HTR-8/SVneo (cell line): ENCODE measurements around the gene MRPL34.
"Not testable (repeated sequence)": the region's sequence is repeated elsewhere in the genome, so short reads cannot be mapped to it uniquely, and the experiment has no call there.

Source experiments
- DNase-seq: peaks from one replicate; pipeline ENCODE4 v3.0.0; 2011; ENCODE audit warnings: low spot score, mixed read lengths; ENCODE audit not compliant: insufficient read length
- FAIRE-seq: peaks from 2 replicates; lab custom pipeline; 2011; peaks lifted over from hg19 to GRCh38; lab: Jason Lieb, UNC

The MRPL34 gene

DNA sequence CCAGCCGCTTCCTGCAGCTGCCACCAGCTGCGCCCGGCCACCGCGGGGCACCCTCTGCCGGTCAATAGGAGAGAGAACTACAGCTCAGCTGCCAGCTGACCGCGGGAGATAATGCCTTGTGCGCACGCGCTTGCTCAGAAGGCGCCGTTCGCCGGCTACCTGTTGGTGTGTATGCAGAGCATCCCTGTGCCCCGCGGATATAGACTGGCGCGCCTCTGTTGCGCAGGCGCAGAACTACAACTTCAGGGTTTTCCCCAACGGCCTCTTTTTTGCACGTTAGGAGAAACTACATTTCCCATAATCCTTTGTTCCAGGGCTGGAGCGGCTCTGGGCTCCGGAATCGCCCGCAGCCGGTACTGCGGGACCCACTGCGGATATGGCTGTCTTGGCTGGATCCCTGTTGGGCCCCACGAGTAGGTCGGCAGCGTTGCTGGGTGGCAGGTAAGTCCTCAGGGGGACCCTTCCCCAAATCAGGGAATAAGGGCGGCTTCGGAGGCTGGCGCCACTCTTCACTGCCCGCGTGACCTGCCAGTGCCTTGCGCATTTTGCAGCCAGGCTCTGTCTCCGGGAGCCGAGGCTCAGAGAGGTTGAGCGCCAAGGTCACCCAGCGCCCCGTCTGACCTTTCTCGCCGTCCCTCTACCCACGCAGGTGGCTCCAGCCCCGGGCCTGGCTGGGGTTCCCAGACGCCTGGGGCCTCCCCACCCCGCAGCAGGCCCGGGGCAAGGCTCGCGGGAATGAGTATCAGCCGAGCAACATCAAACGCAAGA lies at the start of gene MRPL34:
Gene MRPL34 (plus strand): TSS at position 356 of the 768 bp plus-strand sequence. CDS start 21 bp downstream, at position 377.
- DNase-seq (peak; percentile 97), FAIRE-seq (peak; percentile 98)

DNA sequence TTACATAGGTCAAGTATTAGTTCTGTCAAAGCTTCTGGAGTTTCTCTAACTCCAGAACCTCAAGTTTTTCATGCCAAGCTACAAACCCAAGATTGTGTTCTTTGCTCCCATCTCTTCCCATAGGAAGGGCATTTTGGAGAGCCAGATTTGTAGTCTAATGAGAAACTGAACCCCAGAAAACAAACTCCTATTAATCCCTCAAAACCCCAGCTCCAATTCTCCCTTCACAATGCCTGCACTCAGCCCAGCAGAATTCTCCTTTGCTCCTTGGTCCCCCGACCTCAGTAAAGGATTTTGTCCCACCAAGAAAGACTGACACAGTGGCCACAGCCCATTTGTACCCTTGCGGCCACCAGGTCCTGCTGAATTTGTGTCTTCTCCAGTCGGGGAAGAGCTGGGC lies 49.5 kb upstream of the MRPL34 start:
- FAIRE-seq (no peak), DNase-seq (no peak)

DNA sequence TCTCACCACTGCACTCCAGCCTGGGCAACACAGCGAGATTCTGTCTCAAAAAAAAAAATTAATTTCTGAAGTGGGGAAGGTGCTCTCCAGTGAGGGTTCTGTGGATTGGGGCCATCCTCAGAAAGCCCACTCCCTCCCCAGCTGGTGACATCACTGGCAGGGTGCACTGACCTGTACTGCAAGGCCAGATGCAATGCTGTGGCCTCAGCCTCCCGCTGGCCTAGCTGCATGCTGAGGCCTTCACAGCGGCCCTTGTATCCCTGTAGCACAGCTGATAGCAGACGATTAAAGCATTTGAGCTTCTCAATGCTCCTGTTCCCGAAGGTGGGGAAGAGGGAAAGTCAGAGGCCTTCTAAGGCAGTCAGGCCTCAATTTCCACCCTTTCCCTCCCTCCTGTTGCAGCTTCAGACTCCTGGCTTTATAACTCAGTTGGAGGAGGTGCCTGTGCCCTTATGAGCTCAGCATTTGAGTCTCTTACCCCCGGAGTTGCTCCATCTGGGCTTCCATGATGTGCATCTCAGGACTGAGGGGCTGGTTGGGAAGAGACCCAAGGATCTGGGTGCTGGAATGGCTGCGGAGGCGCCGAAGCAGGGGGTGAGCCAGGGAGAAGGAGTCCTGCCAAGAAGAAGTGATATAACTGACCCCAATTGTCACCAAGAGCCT lies 46.4 kb upstream of the MRPL34 start:
- FAIRE-seq: no peak

DNA sequence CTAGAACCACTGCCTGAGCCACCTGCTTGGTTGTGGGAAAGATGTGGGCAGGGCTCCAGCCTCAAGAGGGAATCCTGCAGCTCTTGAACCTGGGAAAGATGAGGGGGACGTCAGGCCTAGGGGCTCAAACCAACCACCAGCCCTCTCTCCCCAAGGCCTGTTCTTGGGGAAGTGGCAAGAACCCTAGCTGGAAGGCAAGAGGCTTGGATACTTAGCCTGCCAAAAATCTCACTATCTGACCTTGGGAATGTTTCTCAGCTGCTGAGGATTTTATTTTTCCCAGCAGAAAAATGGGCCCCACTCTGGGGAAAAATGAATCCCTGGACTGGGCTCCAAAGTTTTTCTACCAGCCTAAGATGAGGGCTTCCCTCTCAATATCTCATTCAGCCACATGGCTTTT lies 45.7 kb upstream of the MRPL34 start:
- FAIRE-seq (no peak), DNase-seq (no peak)

More for the DNA sequence above, 46.4 kb upstream of the MRPL34 start:
- DNase-seq: no peak

DNA sequence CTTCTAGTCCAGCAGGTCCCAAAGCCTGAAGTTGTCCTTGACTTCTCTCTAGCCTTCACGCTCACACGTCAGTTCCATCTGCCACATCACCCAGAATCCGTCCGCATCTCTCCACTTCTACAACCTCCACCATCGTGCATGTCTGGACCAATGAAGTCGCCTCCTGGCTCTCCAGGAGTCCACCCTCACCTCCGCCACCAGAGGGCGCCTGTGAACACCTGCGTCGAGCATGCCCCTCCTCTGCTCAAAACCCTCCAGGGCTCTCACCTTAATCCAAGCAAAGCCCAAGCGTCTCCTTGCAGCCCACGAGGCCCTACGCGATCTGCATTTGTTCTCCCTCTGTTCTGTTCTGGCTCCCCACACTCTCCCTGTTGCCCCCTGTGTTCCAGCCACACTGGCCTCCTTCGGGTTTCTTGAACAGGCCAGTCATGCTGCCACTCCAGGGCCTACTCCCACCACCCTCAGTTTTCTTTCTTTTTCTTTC lies 44.8 kb upstream of the MRPL34 start:
- FAIRE-seq: peak; percentile 65
- DNase-seq: peak; percentile 89

DNA sequence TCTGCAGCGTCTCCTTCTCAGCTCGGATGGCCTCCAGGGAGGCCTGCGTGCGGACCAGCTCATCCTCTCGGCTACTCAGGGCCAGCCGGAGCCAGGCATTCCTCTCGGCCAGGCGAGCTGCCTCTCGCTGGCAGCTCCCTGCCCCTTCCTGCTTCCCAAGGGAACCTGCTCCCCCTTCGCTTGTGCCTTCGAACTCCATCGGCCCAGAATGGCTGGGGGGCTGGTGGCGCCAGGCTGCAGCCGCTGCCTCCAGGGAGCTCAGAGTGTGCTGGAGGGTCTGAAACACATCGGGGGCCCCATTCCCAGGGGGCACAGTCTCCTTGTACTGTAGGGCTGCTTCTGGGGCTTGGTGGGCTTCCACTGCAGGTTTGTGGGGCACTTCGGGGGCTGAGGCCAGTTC lies 43.1 kb upstream of the MRPL34 start:
- DNase-seq: no peak
- no peak for FAIRE-seq

DNA sequence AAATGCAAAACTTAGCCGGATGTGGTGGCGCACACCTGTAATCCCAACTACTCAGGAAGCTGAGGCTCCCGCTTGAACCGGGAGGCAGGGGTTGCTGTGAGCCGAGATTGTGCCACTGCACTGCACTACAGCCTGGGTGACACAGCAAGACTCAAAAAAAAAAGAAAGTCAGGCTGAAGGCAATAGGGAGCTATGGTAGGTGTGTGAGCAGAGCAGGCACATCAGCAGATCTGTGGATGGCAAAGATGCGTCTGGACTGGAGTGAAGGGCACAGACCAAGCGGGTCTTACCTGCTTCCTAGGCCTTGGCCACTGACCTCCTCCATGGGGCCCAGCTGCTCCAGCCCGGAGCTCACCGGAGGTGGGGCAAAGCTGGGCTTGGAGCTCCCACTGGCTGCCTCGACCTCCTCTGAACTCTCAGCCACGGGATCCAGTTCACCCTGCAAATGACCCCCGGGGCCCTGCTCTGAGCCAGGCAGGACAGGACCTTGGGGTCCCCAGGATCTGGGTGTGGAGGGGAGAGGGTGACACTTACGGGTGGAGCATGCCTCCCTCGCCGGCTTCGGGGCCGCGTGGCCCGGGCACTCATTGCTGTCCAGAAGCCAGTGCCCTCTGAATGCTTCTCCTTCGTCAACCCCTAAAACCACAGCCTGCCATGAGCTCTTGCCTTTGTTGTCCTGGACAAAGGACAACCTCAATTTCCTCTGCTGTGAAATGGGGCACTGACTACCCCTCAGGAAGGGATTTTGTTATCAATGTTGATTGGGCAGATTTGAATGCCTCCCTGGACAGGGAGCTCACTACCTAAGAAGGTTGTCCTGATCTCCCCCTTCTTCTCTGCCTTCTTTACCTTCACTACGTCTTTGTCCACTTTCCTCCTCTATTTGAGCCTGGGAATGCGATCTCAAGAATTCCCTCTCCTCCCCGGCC lies 41.7 kb upstream of the MRPL34 start:
- DNase-seq: no peak
- FAIRE-seq: no peak

DNA sequence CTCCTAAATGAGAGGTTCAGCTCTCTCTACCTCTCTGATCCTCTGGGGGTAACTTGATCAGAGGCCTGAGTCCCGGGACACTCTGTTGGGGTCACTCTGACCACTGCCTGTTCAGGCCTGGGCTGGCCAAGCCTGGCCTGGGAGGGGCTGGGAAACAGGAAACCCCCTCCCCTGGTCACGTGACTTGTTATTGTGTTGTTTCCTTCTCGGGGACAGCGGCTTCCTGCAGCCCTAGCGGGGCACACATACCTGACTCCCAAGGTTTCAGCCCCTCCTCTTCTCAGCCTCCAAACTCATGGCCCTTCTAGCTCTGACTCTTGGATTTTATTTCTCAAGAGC lies 41.1 kb upstream of the MRPL34 start, which contains the start of gene USHBP1:
Gene USHBP1 (minus strand): TSS at position 105 of the 339 bp plus-strand sequence. CDS start 446 bp downstream, outside the sequence.
- no peak for FAIRE-seq
- DNase-seq: no peak

DNA sequence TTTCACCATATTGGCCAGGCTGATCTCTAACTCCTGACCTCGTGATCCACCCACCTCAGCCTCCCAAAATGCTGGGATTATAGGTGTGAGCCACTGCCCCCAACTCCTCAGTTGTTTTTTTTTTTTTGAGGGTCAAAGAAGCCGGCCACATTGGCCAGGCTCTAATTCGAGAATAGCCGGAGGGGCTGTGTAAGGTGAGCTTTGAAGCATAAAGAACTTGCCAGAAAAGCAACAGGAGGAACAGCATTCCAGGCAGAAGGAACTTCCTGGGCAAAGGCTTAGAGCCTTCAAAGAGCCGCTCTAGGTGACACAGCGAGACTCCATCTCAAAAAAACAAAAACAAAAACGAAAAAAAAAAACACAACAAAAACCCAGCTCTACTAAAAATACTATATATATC lies 39.6 kb upstream of the MRPL34 start:
- no peak for FAIRE-seq
- no peak for DNase-seq

DNA sequence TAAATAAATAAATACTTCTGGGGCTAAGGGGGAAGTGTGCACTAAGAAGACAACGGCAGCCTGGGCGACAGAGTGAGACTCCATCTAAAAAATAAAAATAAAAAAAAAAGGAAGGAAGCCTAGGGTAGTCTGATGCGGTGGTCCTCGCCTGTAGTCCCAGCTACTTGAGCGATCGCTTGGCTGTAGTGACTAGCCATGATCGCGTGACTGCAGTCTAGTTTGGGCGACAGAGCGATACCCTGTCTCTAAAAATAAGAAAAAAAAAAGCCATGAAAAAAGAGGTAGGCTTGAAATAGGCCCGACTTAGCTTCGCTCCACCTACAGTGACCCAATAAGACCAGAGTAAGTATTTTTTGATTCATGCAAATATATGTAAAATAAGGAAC lies 39.1 kb upstream of the MRPL34 start:
- DNase-seq: no peak
- FAIRE-seq: no peak

DNA sequence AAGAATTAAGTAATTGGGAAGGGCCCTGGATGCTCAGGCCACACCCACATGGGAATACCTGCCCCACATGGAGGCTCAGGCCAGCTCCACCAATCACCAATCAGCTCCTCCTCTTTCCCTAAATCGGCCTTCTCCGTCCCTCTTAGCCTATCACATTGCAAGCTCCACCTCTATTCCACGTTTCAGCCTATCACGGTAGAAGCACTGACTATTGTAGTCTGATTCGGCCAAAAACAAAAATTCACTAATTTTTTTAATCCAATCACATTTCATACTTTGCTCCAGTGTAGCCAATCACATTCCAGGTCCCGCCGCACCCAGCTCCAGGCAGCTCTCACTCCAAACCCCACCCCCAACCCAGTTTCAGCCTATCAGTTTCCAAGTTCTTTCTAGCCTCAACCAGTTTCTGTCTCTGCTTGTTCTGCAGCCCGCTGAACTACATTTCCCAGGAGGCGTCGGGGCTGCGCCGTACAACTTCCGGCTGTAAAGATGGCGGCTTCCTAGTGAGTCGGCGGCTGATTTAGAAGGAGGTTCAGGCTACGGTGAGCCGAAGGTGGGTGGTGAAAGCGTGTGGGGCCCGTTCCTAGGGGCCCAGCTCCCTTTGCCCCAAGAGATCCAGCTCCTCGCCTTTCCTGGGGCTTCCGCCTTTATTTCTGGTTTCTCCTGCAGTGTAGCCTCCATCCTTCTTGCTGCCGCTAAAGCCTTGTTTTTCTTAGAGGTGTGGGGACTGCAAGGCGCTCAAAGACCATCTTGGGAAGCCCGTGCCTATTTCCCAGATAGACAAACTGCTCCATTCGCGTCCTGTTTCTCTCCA lies 38.5 kb upstream of the MRPL34 start, which contains the start of gene BABAM1:
Gene BABAM1 (plus strand): TSS at position 469 of the 814 bp plus-strand sequence. CDS start 1,364 bp downstream, outside the sequence.
- DNase-seq (peak; percentile 99), FAIRE-seq (peak; percentile 73)

DNA sequence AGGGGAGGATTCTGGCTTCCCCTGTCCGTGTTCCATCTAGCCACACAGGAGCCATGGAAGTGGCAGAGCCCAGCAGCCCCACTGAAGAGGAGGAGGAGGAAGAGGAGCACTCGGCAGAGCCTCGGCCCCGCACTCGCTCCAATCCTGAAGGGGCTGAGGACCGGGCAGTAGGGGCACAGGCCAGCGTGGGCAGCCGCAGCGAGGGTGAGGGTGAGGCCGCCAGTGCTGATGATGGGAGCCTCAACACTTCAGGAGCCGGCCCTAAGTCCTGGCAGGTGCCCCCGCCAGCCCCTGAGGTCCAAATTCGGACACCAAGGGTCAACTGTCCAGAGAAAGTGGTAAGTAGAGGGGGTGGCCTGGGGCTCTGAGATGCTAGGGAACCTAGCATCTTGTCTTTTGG lies 36.9 kb upstream of the MRPL34 start:
- DNase-seq: no peak
- no peak for FAIRE-seq

DNA sequence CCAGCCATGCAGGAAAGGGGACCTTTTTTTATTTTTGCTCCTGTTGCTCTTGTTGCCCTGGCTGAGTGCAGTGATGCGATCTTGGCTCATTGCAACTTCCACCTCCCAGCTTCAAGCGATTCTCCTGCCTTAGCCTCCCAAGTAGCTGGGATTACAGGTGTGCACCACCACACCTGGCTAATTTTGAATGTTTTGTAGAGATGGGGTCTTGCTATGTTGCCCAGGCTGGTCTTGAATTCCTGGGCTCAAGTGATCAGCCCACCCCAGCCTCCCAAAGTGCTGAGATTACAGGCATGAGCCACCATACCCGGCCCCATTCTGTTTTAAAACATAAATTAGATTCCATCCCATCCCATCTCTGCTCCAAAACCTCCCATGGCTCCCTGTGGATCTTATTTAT lies 30.8 kb upstream of the MRPL34 start:
- DNase-seq, FAIRE-seq: not testable (repeated sequence)

DNA sequence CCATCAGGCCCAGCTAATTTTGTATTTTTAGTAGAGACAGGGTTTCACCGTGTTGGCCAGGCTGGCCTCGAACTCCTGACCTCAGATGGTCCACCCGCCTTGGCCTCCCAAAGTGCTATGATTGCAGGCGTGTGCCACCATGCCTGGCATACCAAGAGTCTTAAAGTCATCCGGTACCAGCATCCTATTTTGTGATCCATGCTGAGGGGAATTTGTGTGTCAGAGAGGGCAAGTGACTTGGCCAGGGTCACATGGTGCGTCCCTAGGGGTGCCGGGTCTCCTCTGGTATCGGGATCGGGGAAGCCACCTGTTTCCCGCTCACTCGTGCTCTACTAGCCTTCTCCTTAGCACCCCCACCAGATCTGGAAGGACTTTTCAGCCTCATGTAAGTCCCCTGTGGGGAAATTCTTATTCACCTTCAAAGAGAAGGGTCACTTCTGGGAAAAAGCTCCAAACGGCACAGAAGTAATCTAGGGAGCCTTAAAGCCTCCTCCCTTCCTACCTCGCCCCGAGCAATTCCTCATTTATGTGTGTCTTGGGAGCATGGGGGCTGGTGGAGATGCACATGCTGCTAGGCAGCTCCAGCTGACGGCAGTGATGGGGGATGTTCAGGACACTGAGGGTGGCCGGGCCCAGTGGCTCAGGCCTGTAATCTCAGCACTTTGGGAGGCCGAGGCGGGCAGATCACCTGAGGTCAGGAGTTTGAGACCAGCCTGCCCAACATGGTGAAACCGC lies 30.1 kb upstream of the MRPL34 start:
- FAIRE-seq: no peak
- no peak for DNase-seq

DNA sequence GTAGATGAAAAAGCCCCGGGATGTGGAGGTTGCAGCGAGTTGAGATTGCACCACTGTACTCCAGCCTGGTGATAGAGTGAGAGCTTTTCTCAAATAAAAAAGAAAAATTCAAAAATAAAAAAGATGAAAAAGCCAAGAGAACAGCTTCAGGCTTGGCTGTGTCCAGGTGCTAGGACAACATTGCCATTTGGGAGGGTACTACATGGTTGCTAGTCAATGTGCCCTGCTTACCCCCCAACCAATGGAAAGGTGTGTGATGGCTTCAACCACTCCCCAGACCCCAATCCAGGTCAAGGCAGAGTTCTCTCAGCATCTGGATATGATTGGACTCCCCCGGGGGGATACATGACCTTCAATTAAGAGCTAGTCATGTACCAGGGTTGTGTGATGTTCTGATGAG lies 26.2 kb upstream of the MRPL34 start:
- no peak for DNase-seq
- no peak for FAIRE-seq

DNA sequence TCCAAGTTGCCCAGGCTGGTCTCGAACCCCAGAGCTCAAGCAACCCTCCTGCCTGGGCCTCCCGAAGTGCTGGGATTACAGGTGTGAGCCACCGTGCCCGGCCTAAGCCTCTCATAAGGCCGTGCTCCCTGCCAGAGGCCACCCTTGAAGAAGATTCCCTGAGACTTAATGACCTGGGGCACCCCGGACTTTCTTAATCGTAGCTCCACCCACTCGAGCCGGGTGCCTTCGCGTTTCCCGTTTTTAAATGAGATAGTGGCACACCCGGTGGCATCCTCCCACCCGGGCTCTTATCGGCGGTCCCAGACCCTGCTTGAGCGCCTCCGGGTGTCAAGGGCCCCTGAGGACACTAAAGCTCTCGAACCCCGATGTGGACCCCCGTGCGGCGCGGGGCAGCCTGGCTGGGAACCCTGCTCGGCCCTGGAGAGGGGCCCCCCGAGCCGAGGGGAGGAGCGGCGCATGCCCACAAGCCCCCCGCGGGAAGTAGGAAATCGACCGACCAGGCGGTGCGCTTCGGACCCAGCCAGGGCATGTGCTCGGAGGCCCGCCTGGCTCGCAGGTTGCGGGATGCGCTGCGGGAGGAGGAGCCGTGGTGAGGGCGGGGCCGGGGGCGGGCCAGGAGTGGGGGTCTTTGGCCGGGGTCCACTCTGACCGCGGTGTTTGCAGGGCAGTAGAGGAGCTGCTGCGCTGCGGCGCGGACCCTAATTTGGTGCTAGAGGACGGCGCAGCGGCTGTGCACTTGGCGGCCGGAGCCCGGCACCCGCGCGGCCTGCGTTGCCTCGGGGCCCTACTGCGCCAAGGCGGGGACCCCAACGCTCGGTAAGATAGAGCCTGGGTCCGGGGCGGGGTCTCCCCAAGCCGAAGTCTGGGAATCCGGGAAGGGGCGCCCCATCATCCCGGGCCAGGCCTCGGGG lies 24.0 kb upstream of the MRPL34 start, which contains the start of gene ANKLE1:
Gene ANKLE1 (plus strand): TSS at position 511 of the 914 bp plus-strand sequence. CDS start 20 bp downstream, at position 531.
- DNase-seq (no peak), FAIRE-seq (no peak)

DNA sequence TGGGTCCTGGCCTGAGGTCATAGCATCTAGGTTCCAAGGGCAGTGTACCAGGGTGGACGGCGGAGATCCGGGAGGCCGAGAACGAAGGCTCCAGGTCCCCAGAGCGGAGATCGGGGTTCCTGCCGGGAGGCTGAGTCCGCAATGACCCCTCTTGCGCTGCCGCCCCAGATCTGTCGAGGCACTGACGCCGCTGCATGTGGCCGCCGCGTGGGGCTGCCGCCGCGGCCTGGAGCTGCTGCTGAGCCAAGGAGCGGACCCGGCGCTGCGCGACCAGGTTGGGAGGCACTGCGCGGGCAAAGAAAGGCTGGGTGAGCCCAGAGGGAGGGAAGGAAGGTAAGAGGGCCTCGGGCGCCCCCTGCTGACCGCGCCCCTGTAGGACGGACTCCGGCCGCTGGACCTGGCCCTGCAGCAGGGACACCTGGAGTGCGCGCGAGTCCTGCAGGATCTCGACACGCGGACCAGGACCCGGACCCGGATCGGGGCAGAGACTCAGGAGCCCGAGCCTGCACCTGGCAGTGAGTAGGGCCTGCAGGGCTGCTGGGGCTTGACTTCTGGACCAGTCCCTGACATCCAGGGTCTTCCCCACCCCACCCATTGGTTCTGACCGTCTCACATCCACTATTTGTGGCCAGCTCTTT lies 23.1 kb upstream of the MRPL34 start:
- FAIRE-seq (peak; percentile 92), DNase-seq (peak; percentile 90)
